Natural killer cell (primary cell): ENCODE measurements around the gene GIGYF1. TPM values are rescaled to one million over a fixed set of nuclear protein-coding genes. Genes with fewer than 3 reads are reported as not detected.

ENCODE experiments used
- ATAC-seq, 3 donors: fragments of 150-1000 bp in 2 of 3; fragments of 200-7000 bp in 1 of 3; cut with Tn5 transposase; 1 replicate in 1 of 3; 2 replicates in 2 of 3; pipeline ENCODE4 v1.10.0; 2021; ENCODE audit warnings: mild to moderate bottlenecking in 2 of 3, moderate library complexity in 2 of 3
- DNase-seq, 2 donors: peaks; one replicate each; pipeline versions ENCODE4 v3.0.0 to v3.0.0-alpha.2; 2013 to 2021; ENCODE audit warnings: mixed read lengths in 1 of 2
- H3K27ac ChIP-seq: one replicate; pipeline ENCODE4 v1.5.1; 2013; ENCODE audit warnings: mild to moderate bottlenecking, low read length
- H3K27me3 ChIP-seq: one replicate; pipeline ENCODE4 v1.6.1; 2013; ENCODE audit warnings: low read length; ENCODE audit not compliant: control insufficient read depth, insufficient read depth
- H3K36me3 ChIP-seq: one replicate; pipeline ENCODE4 v1.6.1; 2013; ENCODE audit warnings: low read length; ENCODE audit not compliant: control insufficient read depth, insufficient read depth
- H3K4me1 ChIP-seq: one replicate; pipeline ENCODE4 v1.6.1; 2013; ENCODE audit warnings: low read length; ENCODE audit not compliant: control insufficient read depth, insufficient read depth
- H3K4me3 ChIP-seq: one replicate; pipeline ENCODE4 v1.5.1; 2013; ENCODE audit warnings: low read length
- H3K9me3 ChIP-seq: one replicate; pipeline ENCODE4 v1.6.1; 2013; ENCODE audit warnings: low read length; ENCODE audit not compliant: control insufficient read depth, insufficient read depth
- H3K27ac Mint-ChIP-seq, 2 donors: one replicate each; pipeline ENCODE4 v1.8.0; 2022; ENCODE audit warnings: mild to moderate bottlenecking in 2 of 2, mixed read lengths in 2 of 2, moderate library complexity in 1 of 2
- H3K27me3 Mint-ChIP-seq, 2 donors: one replicate each; pipeline ENCODE4 v1.8.0; 2022; ENCODE audit warnings: low read depth in 2 of 2, mixed read lengths in 2 of 2
- H3K36me3 Mint-ChIP-seq: one replicate; pipeline ENCODE4 v1.8.0; 2022; ENCODE audit warnings: mixed read lengths
- H3K4me1 Mint-ChIP-seq, 2 donors: one replicate each; pipeline ENCODE4 v1.8.0; 2022; ENCODE audit warnings: mixed read lengths in 2 of 2
- H3K4me3 Mint-ChIP-seq: one replicate; pipeline ENCODE4 v1.8.0; 2022; ENCODE audit warnings: mild to moderate bottlenecking, moderate library complexity, mixed read lengths
- H3K9me3 Mint-ChIP-seq, 2 donors: one replicate each; pipeline ENCODE4 v1.8.0; 2022; ENCODE audit warnings: mixed read lengths in 2 of 2
- CTCF ChIP-seq: fragments of 200-600 bp; IDR thresholded peaks from one replicate; pipeline ENCODE4 v1.8.0; 2022; ENCODE audit warnings: antibody characterized with exemption
- WGBS: methylation state at CpG from one replicate; pipeline ENCODE4 v1.1.7; 2013; ENCODE audit warnings: missing lambda C conversion rate; ENCODE audit not compliant: insufficient coverage; 5-methylcytosine and 5-hydroxymethylcytosine counted together
- intact Hi-C: fragments of 100-400 bp; cut with micrococcal nuclease; formaldehyde crosslinking; loops from one replicate; pipeline ENCODE4 v1.14.2; 2022
- total RNA-seq, 4 donors: library from RNA; stranded (reverse); fragments of 120-200 nt in 1 of 4; gene quantifications; one replicate each; pipeline versions ENCODE4 v1.2.3 to v1.2.4, GENCODE V29; 2013 to 2022

Gene GIGYF1
- total RNA-seq, 3 donors from 2014 or later (not counting 1 experiment from before 2014, with no cell fraction given), result 92.0 to 102 (median 101) TPM

DNA sequence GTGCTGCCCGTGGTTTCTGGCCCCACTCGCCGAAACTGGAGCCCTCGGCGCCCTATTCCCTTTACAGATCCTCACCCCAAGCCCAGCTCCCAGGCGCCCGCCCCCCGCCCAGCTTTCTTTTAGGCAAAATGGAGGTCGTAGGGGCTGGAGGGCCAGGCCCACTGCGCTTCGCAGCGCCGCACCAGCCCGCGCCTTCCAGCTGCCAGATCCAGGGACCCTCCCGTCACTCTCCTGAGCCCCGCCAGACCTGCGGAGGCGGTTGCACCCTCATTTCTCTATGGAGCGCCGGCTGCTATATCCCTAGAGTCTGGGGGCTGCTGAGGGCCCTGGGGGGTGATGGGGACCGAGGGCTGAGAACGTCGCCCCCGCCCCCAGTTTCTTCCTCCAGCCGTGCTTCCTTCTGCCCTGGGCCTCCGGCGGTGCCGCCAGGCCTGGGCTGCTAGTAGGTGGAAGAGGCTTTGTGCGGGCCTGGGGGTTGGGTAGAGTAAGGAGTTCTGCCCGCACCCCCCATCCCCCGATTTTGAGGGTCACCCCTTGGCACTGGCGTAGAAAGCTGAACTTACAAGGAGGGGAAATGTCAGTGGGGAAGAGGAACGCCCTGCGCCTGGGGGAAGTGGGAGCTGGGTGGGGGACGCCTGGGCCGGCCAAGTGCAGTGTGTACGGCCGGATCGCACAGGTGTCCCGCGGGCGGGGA, 19.5 kb downstream of the GIGYF1 start:
- H3K27me3 ChIP-seq, result no peaks in the 10 kb centered on the region
- H3K4me1 ChIP-seq, result peaks cover 24% of the 10 kb centered on the region
- H3K9me3 Mint-ChIP-seq, result no peaks in the 10 kb centered on the region
- H3K9me3 ChIP-seq, result no peaks in the 10 kb centered on the region
- H3K4me3 ChIP-seq, result peak overlapping the region; percentile 99
- ATAC-seq (no peak), DNase-seq (peak in 1 of 2 donors; percentile 56)
- WGBS, result under 1% methylated on average over 42 of the region's 43 CpGs
- no peak for TF ChIP-seq CTCF
- peak overlapping the region; percentile 95 for H3K4me3 Mint-ChIP-seq
- peak overlapping the region; percentile 99 for H3K27ac ChIP-seq
- no peaks in the 10 kb centered on the region for H3K27me3 Mint-ChIP-seq
- peaks cover 33% of the 10 kb centered on the region for H3K36me3 ChIP-seq
- peaks cover 0 to 34% of the 10 kb centered on the region in 2 donors for H3K4me1 Mint-ChIP-seq
- peak overlapping the region; percentile 90 to 97 for H3K27ac Mint-ChIP-seq
- no peaks in the 10 kb centered on the region for H3K36me3 Mint-ChIP-seq
- intact Hi-C loops, result loop anchor here (2.0 to 10.0 kb wide), 3 partner anchors 42 to 570 kb away; partner anchors contain the start of genes AP4M1, FBXO24, LRCH4 and MCM7

DNA sequence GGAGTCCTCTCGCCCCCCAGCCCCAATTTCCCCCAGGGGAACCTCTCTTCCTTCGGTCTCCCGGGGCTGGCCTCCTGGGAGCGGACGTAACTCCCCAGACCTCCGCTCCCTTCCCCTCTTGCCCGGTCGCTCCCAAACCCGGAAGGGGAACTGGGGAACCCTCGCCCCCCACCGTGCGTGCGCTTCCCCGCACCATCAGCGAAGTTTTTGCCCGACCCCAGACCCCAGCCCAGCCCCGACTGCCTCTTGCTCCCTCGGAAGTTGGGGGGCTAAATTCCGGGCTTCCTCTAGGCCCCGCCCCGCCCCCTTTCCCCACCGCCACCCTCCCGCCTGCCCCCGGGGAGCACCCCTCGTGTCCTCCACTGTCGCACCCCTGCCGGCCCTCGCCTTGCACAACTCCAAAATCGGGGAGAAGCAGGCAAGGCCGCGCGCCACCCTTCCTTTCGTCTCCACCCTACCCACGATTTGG, 20.1 kb downstream of the GIGYF1 start:
- Mint-ChIP-seq H3K4me1 (peaks cover 0 to 29% of the 10 kb centered on the region in 2 donors), H3K27ac (peak overlapping the region; percentile 90 to 97), H3K9me3 (no peaks in the 10 kb centered on the region), H3K4me3 (peak overlapping the region; percentile 95), H3K36me3 (no peaks in the 10 kb centered on the region), H3K27me3 (no peaks in the 10 kb centered on the region)
- peaks cover 27% of the 10 kb centered on the region for H3K36me3 ChIP-seq
- no peaks in the 10 kb centered on the region for H3K27me3 ChIP-seq
- intact Hi-C loops, result loop anchor here (1.0 to 10.0 kb wide), 4 partner anchors 42 to 569 kb away; partner anchors contain the start of genes AP4M1, FBXO24, LRCH4 and MCM7
- H3K4me1 ChIP-seq, result peaks cover 19% of the 10 kb centered on the region
- DNase-seq (no peak), ATAC-seq (no peak)
- 0% methylated on average over 32 of the region's 34 CpGs for WGBS
- no peaks in the 10 kb centered on the region for H3K9me3 ChIP-seq
- peak overlapping the region; percentile 99 for H3K27ac ChIP-seq
- peak overlapping the region; percentile 99 for H3K4me3 ChIP-seq
- TF ChIP-seq CTCF, result no peak

GRCh38 chr7:100673302-100673941, 20.6 kb downstream of the GIGYF1 start, which contains the start of gene GNB2:
Gene GNB2 (plus strand): TSS chr7:100673740. CDS start chr7:100676266, 2,526 bp downstream.
- no peaks in the 10 kb centered on the region for H3K27me3 Mint-ChIP-seq
- peak within 1 kb of the TSS; percentile 95 for H3K4me3 Mint-ChIP-seq
- H3K36me3 Mint-ChIP-seq, result no peaks in the 10 kb centered on the region
- Histone ChIP-seq H3K36me3 (peaks cover 22% of the 10 kb centered on the region), H3K27me3 (no peaks in the 10 kb centered on the region), H3K9me3 (no peaks in the 10 kb centered on the region), H3K4me3 (peak within 1 kb of the TSS; percentile 99), H3K27ac (peak within 1 kb of the TSS; percentile 99), H3K4me1 (peaks cover 19% of the 10 kb centered on the region)
- intact Hi-C loops, result loop anchor here (1.0 to 10.0 kb wide), 3 partner anchors 41 to 569 kb away; partner anchors contain the start of genes AP4M1, MCM7 and MOSPD3
- peak; percentile 93 to 97 for DNase-seq
- H3K27ac Mint-ChIP-seq, result peak within 1 kb of the TSS; percentile 90 to 97
- H3K9me3 Mint-ChIP-seq, result no peaks in the 10 kb centered on the region
- no peak for TF ChIP-seq CTCF
- WGBS, result 0% methylated on average over 65 of the region's 65 CpGs
- peaks cover 0 to 29% of the 10 kb centered on the region in 2 donors for H3K4me1 Mint-ChIP-seq
- ATAC-seq, result peak; percentile 56 to 81 (median 59)
